DMS53 treated with DMSO at 0.1 percent for 48 hours (cell line): Measurements from ENCODE around the gene CD22.

Experiments used
- DNase-seq: peaks from one replicate; lab custom pipeline; 2025; ENCODE audit not compliant: unreplicated experiment; lab: John Stamatoyannopoulos, UW

The CD22 gene

DNA sequence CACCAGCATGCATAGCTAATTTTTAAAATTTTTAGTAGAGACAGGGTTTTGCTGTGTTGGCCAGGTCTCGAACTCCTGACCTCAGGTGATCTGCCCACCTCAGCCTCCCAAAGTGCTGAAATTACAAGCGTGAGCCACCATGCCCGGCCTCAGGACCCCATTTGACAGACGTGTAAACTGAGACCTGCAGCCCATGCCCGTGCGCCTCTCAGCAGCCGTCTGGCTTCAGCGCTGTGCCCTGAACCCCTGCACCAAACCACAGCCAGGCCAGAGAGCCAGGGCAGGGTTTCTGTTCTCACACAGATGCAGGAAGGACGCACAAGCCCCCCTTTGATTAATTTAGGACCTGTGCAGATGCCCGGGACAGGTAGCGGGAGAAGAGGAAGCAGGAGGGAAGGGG lies 11.4 kb downstream of the CD22 start:
- DNase-seq = no peak

DNA sequence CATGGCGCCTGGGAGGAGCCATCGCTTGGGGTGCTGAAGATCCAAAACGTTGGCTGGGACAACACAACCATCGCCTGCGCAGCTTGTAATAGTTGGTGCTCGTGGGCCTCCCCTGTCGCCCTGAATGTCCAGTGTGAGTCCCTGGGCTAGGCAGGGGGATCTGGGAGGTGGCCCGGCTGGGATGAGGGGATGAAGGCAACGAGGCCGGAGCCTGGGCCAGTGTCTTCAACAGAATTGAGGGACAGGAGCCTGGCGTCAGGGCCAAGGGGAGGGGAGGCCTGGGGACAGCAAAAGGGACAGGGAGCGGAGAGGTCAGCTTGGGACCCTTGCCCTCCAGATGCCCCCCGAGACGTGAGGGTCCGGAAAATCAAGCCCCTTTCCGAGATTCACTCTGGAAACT lies 12.0 kb downstream of the CD22 start:
- DNase-seq = no peak

DNA sequence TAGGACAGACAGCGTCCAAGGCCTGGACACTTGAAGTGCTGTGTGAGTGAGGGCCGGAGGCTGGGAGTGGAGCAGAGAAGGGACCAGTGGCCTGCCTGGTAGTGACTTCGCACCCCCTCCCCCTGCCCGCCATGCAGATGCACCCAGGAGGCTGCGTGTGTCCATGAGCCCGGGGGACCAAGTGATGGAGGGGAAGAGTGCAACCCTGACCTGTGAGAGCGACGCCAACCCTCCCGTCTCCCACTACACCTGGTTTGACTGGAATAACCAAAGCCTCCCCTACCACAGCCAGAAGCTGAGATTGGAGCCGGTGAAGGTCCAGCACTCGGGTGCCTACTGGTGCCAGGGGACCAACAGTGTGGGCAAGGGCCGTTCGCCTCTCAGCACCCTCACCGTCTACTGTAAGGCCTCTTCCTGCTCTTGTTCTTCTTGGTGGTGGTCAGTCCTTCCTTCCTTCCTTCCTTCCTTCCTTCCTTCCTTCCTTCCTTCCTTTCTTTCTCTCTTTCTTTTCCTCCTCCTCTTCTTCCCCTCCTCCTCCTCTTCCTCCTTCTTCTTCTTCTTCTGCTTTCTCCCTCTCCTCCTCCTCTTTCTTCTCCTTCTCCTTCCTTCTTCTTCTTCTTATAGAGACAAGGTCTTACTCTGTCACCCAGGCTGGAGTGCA lies 12.7 kb downstream of the CD22 start:
- no peak for DNase-seq

DNA sequence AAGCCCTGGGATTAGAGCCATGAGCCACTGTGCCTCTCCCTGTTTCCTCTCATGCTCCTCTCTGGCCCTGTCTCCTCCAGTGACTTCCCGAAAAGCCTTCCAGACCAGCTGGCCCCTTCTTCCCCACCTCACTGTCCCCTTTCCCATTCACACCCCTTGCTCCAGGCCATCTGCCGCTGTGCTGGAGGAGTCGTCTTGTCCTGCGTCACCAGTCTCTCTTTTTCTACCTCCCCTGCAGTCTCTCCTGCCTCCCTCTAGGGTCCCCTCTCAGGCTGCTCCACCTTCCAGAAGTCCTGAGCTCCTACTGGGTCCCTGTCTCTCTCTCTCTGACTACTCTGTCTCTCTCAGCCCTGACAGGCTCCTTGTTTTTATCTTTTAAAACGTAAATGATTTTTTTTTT lies 13.4 kb downstream of the CD22 start:
- no peak for DNase-seq

DNA sequence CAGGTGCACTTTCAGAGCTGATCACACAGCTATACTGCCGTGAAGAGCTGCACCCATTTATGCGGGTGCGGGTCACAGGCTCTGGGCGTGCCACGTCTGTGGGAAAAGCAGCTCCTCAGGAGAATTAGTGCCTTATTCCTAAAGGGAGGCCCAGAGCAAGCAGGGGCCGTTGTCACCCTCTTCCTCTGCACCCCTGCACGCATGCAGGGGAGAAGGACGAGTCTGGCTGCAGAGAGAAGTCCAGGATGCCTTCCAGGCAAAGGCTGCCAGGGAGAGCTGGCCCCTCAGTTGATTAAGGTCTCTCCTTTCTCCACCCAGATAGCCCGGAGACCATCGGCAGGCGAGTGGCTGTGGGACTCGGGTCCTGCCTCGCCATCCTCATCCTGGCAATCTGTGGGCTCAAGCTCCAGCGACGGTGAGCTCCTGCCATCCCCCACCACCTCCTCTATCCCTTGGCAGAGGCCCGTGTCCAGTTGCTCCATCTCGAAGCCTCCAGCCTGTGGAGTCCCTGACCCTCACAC lies 15.6 kb downstream of the CD22 start:
- DNase-seq = no peak

DNA sequence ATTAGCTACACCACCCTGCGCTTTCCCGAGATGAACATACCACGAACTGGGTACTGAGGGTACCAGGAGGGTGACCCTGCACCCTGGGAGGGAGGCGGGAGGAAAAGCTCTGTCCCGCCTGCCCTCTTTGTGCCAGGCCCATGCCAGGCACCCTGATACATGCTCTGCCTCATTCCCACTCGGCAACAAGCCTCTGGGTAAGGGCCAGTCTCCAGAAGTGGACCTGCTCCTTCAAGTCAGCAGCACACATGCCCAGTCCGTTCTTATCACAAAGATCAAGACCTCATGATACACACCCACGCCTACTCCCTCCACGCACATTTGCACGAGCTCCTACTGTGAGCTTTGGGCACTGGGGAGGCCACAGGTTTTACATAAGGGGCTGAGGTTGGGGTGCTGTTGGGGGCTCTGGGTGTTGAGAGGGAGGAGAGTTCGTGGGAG lies 16.7 kb downstream of the CD22 start:
- DNase-seq = no peak

DNA sequence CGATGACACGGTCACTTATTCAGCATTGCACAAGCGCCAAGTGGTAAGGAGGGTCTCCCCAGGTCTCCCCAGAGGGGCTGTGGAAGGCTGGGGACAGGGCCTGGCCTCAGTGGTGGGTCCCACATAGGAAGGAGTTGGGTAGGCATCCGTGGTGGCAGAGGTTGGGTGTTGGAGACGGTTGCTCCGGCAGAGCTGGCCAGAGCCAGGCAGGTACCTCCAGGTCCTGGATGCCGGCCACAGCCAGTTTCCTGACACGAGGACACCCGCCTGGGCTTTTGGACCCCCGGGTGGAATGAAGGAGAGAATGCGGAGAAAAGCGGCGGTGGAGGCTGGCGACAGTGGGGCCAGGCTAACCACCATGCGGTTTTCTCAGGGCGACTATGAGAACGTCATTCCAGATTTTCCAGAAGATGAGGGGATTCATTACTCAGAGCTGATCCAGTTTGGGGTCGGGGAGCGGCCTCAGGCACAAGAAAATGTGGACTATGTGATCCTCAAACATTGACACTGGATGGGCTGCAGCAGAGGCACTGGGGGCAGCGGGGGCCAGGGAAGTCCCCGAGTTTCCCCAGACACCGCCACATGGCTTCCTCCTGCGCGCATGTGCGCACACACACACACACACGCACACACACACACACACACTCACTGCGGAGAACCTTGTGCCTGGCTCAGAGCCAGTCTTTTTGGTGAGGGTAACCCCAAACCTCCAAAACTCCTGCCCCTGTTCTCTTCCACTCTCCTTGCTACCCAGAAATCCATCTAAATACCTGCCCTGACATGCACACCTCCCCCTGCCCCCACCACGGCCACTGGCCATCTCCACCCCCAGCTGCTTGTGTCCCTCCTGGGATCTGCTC lies 17.4 kb downstream of the CD22 start:
- DNase-seq = no peak

DNA sequence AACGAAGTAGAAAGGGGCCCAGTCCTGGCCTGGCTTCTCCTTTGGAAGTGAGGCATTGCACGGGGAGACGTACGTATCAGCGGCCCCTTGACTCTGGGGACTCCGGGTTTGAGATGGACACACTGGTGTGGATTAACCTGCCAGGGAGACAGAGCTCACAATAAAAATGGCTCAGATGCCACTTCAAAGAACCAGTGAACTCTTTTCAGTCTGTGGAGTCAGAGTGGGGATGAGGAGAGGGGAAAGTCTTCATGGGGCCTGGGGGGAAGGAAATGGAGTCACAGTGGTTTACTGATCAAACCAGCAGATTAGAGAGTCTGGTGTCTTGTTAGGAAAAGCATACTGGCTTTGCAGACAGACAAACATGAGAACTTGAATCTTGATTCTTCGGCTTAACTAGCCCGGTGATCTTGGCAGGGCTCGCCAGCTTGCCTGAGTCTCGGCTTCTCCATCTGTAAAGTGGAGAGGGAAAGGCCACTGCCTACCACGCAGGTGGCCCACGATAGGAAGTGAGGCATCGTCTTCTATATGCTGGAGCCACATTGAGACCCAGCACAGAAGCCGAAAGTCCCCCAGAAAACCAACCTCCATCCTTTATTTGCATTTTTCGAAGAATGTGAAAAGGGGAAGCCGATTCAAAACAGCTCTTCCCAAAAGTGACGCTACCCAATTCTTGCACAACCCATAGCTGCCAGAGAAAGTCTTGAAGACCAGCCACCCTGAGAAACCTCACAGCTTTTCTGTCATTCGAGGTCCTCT lies 18.4 kb downstream of the CD22 start, which contains the start of gene FFAR1:
TSS of gene FFAR1 (plus strand) at position 732 of the 759 bp plus-strand sequence. CDS start 3,650 bp downstream, outside the sequence.
- no peak for DNase-seq

DNA sequence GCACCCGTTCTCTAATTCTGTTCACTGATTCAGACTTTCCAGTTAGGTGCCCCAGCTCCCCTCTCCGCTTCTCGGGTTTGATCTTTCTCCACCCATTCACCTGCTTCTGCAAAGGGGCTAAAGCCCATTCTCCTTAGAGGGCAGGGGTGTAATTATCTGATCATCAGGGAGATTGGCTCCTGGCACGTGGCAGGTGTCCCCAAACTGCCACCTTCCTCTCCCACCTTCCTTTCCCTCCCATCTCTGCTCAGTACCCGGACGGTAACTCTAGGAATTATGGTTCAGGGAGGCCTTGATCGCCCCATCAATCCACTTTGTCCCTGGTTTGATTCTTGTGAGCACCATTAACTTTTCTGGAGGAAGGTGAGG lies 18.9 kb downstream of the CD22 start:
- DNase-seq = no peak

DNA sequence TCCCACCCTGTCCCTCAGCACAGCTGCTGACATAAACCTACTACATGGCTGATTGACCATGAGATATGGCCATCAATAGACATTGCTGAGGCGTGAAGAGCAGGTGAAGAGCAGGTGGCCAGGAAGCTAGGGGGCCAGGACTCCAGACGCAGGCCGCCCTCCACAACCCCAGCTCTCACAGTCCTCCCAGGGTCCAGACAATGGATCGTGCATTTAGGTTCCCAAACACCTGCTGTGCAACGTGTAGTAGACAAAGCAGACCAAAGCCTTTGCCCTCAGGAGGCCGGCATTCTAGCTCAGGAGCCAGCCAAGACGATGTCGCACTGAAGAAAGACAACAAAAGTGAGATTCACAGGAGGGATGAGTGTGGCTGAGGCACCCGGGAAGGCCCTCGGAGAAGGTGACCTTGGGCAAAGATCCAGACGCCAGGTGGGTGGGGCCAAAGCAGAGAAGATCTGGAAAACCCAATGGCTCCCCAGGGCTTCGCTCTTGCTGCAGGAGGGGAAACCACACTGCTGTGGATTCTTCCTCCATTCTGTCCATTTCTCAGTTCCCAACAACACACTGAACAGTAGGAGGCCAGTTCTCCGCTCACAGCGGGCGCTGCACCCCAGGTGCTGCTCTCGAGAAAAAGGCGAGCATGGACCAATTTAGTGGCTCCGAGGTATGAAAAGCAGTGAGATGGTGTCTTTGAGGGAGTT lies 20.1 kb downstream of the CD22 start:
- peak; percentile 73 for DNase-seq

DNA sequence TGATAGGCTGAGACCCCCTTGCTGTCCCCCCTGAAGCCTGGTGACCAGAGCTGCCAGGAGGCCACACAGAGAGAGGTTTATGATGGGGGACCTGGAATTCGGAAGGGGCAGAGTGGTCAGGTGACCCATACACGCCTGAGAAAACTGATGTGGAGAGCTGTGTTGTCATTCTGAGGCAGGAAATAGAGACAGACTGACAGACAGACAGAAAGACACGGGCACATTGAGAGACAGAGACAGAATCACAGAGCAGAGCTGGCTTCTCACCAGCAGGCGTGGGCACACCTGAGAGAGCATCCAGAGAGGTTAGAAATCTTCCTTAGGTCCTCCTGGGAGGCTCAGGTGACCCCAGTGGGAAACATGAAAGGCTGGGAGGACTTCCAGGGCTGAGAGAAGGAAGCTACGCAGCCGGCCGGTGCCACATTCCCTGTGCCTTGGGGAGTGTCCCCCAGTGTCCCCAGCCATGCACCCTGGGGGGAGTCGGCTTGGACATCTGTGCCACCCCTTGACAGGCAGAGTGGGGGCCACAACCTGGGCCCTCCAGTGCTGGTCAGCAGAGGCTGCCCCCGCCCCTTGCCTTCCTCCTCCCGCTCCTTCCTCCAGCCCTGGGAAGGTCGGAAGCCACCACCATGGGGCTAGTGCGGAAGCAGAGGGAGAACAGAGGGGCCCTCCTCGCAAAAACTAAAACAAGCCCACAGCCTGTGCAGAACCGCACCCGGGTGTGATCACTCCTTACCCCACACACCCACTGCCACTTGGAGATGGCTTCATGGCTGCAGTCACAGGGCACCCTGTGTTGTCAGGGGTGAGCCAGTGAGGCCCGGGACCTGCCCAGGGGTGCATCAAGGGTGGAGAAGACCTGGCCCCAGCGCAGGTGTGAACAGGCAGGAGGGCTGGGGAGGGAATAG lies 20.9 kb downstream of the CD22 start:
- DNase-seq = no peak

DNA sequence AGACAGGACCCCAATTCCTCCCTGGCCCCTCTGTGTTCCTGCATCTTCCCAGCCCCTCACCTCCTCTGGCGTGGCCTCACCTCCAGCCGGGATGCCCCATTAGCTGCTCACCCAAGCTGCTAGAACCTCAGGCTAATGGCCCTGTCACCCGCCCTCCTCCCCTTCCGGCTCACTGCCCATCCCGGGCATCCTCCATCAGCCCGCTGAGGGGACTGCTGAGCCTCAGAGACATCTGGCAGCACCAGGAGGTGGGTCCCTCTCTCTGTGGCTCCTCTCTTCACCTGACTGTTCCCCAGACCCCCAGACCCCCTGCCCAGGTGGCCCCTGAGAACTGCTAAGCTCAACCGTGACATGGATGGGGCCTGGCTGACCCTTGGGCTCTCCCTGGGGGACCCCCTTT lies 21.6 kb downstream of the CD22 start:
- DNase-seq = no peak

DNA sequence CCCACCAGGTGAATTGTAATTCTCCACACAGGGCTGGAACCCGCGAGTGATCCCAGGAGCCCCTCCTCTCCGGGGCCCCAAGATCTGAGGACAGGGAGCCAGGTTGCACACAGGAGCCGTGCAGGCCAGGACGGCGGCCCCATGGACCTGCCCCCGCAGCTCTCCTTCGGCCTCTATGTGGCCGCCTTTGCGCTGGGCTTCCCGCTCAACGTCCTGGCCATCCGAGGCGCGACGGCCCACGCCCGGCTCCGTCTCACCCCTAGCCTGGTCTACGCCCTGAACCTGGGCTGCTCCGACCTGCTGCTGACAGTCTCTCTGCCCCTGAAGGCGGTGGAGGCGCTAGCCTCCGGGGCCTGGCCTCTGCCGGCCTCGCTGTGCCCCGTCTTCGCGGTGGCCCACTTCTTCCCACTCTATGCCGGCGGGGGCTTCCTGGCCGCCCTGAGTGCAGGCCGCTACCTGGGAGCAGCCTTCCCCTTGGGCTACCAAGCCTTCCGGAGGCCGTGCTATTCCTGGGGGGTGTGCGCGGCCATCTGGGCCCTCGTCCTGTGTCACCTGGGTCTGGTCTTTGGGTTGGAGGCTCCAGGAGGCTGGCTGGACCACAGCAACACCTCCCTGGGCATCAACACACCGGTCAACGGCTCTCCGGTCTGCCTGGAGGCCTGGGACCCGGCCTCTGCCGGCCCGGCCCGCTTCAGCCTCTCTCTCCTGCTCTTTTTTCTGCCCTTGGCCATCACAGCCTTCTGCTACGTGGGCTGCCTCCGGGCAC lies 22.6 kb downstream of the CD22 start:
- DNase-seq = no peak

DNA sequence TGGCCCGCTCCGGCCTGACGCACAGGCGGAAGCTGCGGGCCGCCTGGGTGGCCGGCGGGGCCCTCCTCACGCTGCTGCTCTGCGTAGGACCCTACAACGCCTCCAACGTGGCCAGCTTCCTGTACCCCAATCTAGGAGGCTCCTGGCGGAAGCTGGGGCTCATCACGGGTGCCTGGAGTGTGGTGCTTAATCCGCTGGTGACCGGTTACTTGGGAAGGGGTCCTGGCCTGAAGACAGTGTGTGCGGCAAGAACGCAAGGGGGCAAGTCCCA lies 23.1 kb downstream of the CD22 start:
- no peak for DNase-seq

DNA sequence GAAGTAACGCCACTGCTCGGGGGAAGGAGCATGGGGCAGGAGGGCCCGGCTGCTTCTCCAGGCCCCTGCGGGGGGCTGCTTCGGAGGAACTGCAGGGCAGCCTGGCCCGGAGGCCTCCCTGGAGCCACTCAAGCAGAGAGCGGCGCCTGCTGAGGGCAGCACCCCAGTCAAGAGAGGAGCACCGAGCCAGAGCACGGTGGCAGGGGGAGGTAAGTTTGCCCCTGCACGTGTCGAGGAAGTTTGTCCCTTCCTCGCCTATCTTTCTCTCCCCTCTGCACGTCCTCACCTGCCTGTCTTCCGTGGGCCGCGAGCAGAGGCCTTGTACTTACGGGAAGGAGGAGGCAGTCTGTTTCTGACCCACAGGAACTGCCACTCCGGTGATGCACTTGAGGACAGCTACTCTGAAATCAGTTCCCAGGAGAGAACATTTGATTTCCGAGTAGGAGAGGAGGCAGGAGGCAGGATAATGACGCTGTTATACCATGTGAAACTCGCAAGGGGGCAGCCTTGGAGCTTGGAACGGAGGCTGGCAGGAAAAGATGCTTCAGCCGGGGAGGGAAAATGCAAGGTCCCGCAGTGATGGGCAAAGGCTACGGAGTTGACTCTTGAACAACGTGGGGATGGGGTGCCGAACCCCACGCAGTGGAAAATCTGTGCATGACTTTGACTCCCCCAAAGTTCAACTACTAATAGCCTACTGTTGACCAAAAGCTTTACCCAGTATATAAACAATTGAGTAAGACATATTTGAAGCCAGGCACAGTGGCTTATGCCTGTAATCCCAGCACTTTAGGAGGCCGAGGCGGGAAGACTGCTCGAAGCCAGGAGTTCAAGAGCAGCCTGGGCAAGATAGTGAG lies 23.7 kb downstream of the CD22 start:
- DNase-seq = peak; percentile 83

DNA sequence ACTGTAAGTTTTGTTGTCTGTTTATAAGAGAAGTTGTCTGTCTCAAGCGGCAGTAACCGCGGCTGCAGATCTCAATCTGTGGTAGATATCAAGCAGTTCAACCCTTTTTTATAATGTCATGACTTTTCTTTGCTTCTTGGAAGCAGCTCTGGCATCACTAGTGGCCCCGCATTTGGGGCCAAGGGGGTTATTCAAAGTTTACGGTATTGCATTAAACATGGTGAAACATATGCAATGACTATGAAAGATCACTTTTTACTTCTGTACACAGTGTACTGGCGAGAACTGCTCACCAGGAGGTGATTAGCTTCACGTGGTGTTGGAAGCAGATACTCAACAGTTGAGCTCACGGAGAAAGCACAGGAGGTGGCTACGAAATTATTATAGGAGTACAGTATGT lies 24.6 kb downstream of the CD22 start:
- no peak for DNase-seq

DNA sequence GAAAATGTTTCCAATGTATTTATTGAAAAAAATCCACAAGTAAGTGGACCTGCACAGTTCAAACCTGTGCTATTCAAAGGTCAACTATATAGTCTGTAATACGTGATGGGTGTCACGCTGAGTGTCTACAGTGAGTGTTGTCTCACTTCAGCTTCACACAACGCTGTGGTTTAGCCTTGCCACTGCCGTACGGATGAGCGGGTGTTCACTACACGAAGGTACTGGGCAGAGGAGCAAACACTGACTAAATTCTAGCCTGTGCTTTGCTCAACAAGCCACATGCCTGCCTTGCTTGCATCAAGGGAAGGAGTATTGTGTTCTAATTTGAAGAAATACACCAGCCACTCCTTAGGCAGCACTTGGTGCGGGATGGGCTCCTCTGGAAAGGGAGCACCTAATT lies 25.9 kb downstream of the CD22 start:
- no peak for DNase-seq

DNA sequence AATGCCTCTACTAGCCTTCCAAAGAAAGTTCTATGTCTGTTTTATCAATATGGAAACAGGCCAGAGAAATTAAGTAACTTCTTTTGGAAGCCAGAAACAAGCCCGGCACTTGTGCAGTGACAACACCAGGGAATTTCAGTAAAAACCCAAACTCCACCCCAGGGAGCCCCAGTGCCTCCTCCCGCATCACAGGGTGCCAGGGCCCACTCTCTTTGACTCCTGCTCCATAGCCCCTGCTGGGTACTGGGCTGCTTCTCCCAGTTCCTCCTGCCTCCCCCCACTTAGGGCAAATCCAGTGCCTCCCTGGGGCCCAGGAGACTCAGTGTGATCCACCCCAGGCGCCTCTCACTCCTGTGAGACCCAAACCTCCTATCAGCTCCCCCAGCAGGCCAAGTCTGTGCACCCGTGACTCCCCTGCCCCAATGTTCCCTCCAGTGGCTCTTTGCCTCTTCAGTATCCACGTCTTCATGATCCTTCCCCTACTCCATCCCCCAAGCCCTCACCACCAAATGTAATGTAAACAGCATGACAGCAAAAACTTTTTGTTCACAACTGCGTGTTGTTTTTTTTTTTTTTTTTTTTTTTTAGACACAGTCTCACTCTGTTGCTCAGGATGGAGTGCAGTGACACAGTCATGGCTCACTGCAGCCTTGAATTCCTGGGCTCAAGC lies 26.9 kb downstream of the CD22 start:
- DNase-seq = no peak
